Stimulated activated naive CD8-positive, alpha-beta T cell treated with anti-CD3 and anti-CD28 coated beads, Interleukin-15, Interleukin-2, amounts not matched to agents 100 ng/mL and 50 ng/mL, for 24 hours (primary cell): ENCODE data around the gene BOC.

Experiments used
- H3K27ac Mint-ChIP-seq: one replicate; pipeline ENCODE4 v1.8.0; 2021; ENCODE audit warnings: mild to moderate bottlenecking, mixed read lengths
- H3K27me3 Mint-ChIP-seq: one replicate; pipeline ENCODE4 v1.8.0; 2021; ENCODE audit warnings: mixed read lengths
- H3K36me3 Mint-ChIP-seq: one replicate; pipeline ENCODE4 v1.8.0; 2021; ENCODE audit warnings: low read depth, mixed read lengths
- H3K4me1 Mint-ChIP-seq: one replicate; pipeline ENCODE4 v1.8.0; 2021; ENCODE audit warnings: low read depth, mixed read lengths
- H3K4me3 Mint-ChIP-seq: one replicate; pipeline ENCODE4 v1.8.0; 2021; ENCODE audit warnings: mild to moderate bottlenecking, mixed read lengths
- H3K9me3 Mint-ChIP-seq: one replicate; pipeline ENCODE4 v1.8.0; 2021; ENCODE audit warnings: mixed read lengths

BOC gene

GRCh38 chr3:113245761-113246161, 34.4 kb downstream of the BOC start:
- H3K9me3 Mint-ChIP-seq, result no peaks in the 10 kb centered on the region
- peaks cover 13% of the 10 kb centered on the region for H3K4me1 Mint-ChIP-seq
- no peak overlapping the region for H3K4me3 Mint-ChIP-seq
- H3K27me3 Mint-ChIP-seq, result peaks cover 10% of the 10 kb centered on the region
- H3K36me3 Mint-ChIP-seq, result no peaks in the 10 kb centered on the region
- no peak overlapping the region for H3K27ac Mint-ChIP-seq

GRCh38 chr3:113247068-113247467, 35.7 kb downstream of the BOC start:
- Mint-ChIP-seq H3K4me1 (peaks cover 7% of the 10 kb centered on the region), H3K27me3 (peaks cover 10% of the 10 kb centered on the region), H3K4me3 (no peak overlapping the region), H3K27ac (no peak overlapping the region), H3K9me3 (no peaks in the 10 kb centered on the region), H3K36me3 (no peaks in the 10 kb centered on the region)

DNA sequence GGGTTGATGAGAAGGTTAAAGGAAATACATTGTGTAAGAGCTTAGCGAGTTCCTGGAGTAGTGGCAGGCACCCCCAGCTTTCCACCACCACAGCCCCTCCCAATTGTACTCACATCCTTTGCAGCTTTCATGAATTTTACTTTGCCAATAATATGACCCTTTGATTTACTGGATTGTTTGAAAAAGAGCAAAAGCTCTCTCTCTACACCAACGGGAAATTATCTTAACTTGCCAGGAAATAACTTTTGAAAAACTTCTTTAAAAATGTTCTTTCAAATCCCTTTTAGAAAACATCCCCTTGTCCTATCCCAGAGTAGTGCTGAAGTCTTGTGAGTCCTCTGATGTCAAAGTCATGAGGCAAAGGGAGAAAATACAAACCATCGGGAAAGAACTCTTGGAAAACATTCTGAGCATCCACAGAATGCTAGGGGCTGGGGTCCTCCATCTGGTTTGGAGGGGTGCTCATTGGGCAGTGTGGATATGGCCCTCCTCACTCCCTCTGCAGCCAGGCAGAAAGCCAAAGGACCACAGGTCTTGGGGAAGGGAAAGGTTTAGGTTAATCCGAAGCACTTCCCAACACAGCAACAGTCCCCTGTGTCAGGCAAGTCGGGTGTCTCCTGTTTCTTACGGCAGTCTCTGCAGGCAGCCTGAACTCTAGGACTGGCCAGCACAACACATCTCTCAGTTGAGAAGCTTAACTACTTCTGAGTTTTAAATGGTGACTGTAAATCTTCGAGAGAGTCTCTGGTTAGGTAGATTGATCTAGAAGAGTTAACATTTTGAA, 36.5 kb downstream of the BOC start:
- H3K27ac Mint-ChIP-seq, result no peak overlapping the region
- no peaks in the 10 kb centered on the region for H3K9me3 Mint-ChIP-seq
- no peak overlapping the region for H3K4me3 Mint-ChIP-seq
- H3K27me3 Mint-ChIP-seq, result peaks cover 10% of the 10 kb centered on the region
- no peaks in the 10 kb centered on the region for H3K4me1 Mint-ChIP-seq
- no peaks in the 10 kb centered on the region for H3K36me3 Mint-ChIP-seq

- no peaks in the 10 kb centered on the region for H3K9me3 Mint-ChIP-seq
- H3K36me3 Mint-ChIP-seq, result no peaks in the 10 kb centered on the region
- H3K4me1 Mint-ChIP-seq, result no peaks in the 10 kb centered on the region
- H3K27ac Mint-ChIP-seq, result no peak overlapping the region
- no peak overlapping the region for H3K4me3 Mint-ChIP-seq
- H3K27me3 Mint-ChIP-seq, result peaks cover 10% of the 10 kb centered on the region
Measured at GRCh38 chr3:113249111-113249510, 37.8 kb downstream of the BOC start.

- no peaks in the 10 kb centered on the region for H3K9me3 Mint-ChIP-seq
- H3K4me1 Mint-ChIP-seq, result no peaks in the 10 kb centered on the region
- peaks cover 10% of the 10 kb centered on the region for H3K27me3 Mint-ChIP-seq
- no peaks in the 10 kb centered on the region for H3K36me3 Mint-ChIP-seq
- no peak overlapping the region for H3K4me3 Mint-ChIP-seq
- no peak overlapping the region for H3K27ac Mint-ChIP-seq
Measured at GRCh38 chr3:113249601-113250000, 38.2 kb downstream of the BOC start.

DNA sequence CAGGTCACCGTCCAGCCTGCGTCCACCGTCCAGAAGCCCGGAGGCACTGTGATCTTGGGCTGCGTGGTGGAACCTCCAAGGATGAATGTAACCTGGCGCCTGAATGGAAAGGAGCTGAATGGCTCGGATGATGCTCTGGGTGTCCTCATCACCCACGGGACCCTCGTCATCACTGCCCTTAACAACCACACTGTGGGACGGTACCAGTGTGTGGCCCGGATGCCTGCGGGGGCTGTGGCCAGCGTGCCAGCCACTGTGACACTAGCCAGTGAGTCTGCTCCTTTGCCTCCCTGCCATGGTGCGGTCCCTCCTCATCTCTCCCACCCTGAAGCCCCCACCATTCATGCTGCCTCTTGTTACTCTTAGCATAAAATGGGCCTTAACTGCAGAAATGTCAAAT, 39.2 kb downstream of the BOC start:
- Mint-ChIP-seq H3K4me3 (no peak overlapping the region), H3K9me3 (no peaks in the 10 kb centered on the region), H3K4me1 (no peaks in the 10 kb centered on the region), H3K27ac (no peak overlapping the region), H3K27me3 (peaks cover 9% of the 10 kb centered on the region), H3K36me3 (no peaks in the 10 kb centered on the region)

DNA sequence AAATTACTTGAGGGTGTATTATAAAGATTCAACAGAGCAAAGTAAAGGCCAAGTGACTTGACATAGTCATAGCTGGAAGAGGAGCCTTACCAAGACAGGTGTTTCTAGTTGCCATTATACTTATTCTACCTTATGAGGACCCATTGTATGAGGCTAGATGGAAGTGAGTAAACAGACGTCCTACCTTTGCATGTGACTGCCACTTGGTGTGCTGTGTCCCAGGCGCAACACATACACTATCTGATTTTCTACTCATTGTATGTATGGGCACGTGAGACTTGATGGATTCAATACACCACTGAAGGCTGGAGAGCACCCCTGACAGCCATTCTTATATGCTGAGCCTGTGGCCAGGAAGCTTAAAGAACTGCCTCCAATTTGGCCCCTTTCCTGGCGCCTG, 40.5 kb downstream of the BOC start:
- Mint-ChIP-seq H3K4me3 (no peak overlapping the region), H3K4me1 (no peaks in the 10 kb centered on the region), H3K27ac (no peak overlapping the region), H3K36me3 (no peaks in the 10 kb centered on the region), H3K27me3 (peaks cover 5% of the 10 kb centered on the region), H3K9me3 (no peaks in the 10 kb centered on the region)

DNA sequence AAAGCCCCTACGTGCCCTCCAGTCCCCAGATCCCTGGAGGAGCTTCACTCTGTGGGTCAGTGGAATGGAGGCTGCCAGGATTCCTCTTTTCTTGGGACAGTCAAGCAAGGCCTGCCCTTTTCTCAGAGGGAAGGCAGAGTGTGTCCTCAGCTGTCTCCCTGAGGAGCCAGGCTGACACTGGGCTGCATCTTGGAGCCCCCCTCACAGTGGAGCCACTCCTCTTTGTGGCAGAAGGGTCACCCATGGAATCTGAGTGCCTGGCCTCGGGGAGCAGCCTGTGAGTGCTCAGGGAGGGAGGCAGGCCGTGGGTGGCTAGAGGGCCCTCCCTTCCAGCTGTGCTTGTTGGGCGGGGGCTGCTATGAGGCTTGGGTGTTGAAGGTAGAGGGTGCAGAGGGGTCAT, 41.2 kb downstream of the BOC start:
- Mint-ChIP-seq H3K27ac (no peak overlapping the region), H3K27me3 (peaks cover 4% of the 10 kb centered on the region), H3K36me3 (no peaks in the 10 kb centered on the region), H3K4me3 (no peak overlapping the region), H3K9me3 (no peaks in the 10 kb centered on the region), H3K4me1 (no peaks in the 10 kb centered on the region)

DNA sequence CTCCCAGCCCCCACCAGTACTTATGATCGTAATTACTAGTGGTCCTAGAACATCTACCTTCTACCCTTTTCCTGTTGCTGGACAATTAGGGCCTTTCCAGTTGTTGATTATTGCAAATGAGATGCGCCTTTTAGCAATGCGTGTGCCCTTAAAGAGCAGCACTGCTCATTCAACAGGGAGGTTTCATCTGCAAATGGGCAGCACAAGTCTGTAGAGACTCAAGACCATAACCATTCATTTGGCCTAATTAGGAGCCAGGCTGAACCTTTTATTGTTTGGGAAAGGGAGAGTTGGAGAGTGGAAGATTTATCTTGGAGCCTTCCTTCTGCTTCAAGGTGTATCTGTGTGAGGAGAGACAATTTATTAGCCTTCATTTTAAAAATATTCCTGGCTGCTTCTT, 42.3 kb downstream of the BOC start:
- Mint-ChIP-seq H3K27ac (no peak overlapping the region), H3K27me3 (no peaks in the 10 kb centered on the region), H3K36me3 (no peaks in the 10 kb centered on the region), H3K4me3 (no peak overlapping the region), H3K9me3 (no peaks in the 10 kb centered on the region), H3K4me1 (no peaks in the 10 kb centered on the region)

DNA sequence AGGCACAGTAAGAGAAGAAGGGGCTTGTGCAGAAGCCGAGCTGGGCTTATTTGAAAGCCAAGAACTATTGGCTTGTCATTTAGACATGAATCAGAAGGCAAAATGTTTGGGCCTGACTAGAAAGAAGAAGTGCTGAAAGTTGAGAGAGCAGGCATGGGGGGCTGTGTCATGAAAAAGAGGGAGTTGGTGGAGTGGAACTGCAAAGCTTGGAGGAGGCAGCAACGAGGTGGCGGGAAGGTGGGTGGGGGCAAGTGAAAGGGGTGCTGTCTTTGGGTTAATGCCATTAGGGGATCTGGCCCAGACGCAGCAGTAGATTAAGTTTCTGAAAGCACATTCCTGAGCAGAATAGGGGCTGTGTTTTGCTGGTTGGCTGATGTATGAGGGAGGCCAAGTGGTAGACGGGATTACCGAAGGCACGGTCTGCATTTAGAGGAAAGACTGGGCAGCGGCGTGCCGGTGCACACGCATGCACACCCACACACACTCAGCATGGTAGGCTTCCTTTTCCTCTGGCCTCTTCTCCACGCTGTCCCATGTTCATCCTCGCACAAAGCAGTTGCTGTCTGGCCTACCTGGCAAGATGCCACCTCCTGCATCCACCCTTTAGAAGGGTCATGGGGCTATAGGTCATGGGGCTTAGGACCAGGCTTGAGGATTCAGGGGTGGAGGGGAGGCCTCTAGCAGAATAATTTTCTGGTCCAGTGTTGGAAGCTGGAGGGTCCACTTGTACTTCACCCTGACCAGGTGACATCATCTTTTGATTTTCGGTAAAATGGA, 43.0 kb downstream of the BOC start:
- H3K27me3 Mint-ChIP-seq, result no peaks in the 10 kb centered on the region
- H3K36me3 Mint-ChIP-seq, result no peaks in the 10 kb centered on the region
- no peaks in the 10 kb centered on the region for H3K4me1 Mint-ChIP-seq
- no peaks in the 10 kb centered on the region for H3K9me3 Mint-ChIP-seq
- no peak overlapping the region for H3K27ac Mint-ChIP-seq
- H3K4me3 Mint-ChIP-seq, result no peak overlapping the region

DNA sequence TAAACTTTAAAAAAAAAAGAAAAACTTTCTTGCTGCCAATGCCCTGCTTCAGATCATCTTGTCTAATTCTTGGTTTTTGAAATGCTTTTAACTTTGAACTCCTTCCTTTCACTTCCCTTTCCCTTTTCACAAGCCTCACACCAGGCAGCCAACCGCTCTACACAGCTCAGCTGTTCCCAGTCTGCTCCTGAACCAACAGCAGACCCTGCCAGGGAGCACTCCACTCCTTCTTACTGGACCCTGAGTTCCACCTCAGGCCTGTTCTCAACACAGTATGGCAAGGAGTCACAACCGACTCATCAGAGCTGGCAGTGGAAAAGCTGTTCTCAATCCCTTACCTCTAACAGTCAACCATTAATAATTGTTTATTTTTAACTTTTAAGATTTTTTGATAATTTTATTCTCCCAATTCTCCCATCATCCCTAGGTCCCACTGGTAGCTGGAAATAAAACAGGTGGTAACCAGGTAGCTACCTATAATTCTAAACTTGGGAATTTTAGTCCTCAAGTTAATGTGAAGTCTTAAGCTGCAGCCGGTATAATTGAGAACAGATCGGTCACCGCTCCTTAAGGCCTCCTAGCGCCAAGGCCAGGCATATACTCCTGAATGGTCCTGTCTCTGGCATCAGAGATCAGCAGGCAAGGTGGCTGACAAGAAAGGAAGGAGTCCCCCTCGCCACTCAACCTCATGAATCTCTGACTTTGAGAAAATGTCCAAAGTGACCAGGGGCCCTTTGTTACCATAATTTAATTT, 43.9 kb downstream of the BOC start:
- H3K27ac Mint-ChIP-seq, result no peak overlapping the region
- H3K4me1 Mint-ChIP-seq, result no peaks in the 10 kb centered on the region
- H3K9me3 Mint-ChIP-seq, result no peaks in the 10 kb centered on the region
- no peaks in the 10 kb centered on the region for H3K36me3 Mint-ChIP-seq
- no peaks in the 10 kb centered on the region for H3K27me3 Mint-ChIP-seq
- H3K4me3 Mint-ChIP-seq, result no peak overlapping the region

GRCh38 chr3:113255854-113256615, 44.7 kb downstream of the BOC start:
- H3K27ac Mint-ChIP-seq, result no peak overlapping the region
- H3K4me3 Mint-ChIP-seq, result no peak overlapping the region
- no peaks in the 10 kb centered on the region for H3K27me3 Mint-ChIP-seq
- no peaks in the 10 kb centered on the region for H3K36me3 Mint-ChIP-seq
- no peaks in the 10 kb centered on the region for H3K9me3 Mint-ChIP-seq
- H3K4me1 Mint-ChIP-seq, result no peaks in the 10 kb centered on the region

- H3K27me3 Mint-ChIP-seq, result no peaks in the 10 kb centered on the region
Measured at GRCh38 chr3:113258361-113258760, 47.0 kb downstream of the BOC start.

DNA sequence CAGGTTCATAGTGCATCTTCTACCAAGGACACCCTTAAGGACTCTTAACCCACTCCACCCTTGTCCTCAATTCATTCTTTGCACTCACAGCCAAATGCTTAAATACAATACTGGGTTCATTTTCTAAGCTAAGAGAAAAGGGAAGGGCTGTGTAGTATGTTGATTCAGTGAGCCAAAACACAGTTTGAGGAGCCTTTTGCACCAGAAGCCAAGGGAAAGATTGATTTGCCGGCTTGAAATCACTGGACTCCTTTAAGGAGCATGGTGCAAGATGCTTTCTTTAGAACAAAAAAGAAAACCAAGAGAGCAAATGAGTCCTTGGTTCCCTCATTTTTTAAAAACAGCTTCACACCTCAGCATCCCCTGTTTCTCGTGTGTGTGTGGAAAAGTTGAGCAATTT, 47.8 kb downstream of the BOC start:
- no peaks in the 10 kb centered on the region for H3K27me3 Mint-ChIP-seq
- H3K27ac Mint-ChIP-seq, result no peak overlapping the region
- no peaks in the 10 kb centered on the region for H3K36me3 Mint-ChIP-seq
- H3K4me1 Mint-ChIP-seq, result no peaks in the 10 kb centered on the region
- H3K9me3 Mint-ChIP-seq, result no peaks in the 10 kb centered on the region
- no peak overlapping the region for H3K4me3 Mint-ChIP-seq

More at GRCh38 chr3:113258361-113258760, 47.0 kb downstream of the BOC start:
- Mint-ChIP-seq H3K36me3 (no peaks in the 10 kb centered on the region), H3K4me1 (no peaks in the 10 kb centered on the region), H3K27ac (no peak overlapping the region), H3K4me3 (no peak overlapping the region), H3K9me3 (no peaks in the 10 kb centered on the region)
